Keratinocyte (primary cell): ENCODE data around the gene BRD8. TPM values are rescaled to one million over a fixed set of nuclear protein-coding genes. Genes with fewer than 3 reads are reported as not detected.

Experiments
- DNase-seq: peaks from one replicate; pipeline ENCODE4 v3.0.0-alpha.2; 2011; ENCODE audit warnings: low read depth, missing footprints, low spot score
- FAIRE-seq: peaks from 2 replicates; lab custom pipeline; 2011; peaks lifted over from hg19 to GRCh38; lab: Jason Lieb, UNC
- H2AFZ ChIP-seq: 2 replicates; pipeline ENCODE4 v1.6.0; 2012; ENCODE audit warnings: low read length, control low read depth, inconsistent platforms; ENCODE audit not compliant: control insufficient read depth
- H3K27ac ChIP-seq: 2 replicates; pipeline ENCODE4 v1.5.1; 2011; ENCODE audit warnings: low read length; ENCODE audit not compliant: control insufficient read depth, insufficient read depth
- H3K27me3 ChIP-seq: 3 replicates; pipeline ENCODE4 v1.6.0; 2011; ENCODE audit warnings: low read length; ENCODE audit not compliant: control insufficient read depth, insufficient read depth; ENCODE audit errors: extremely low read depth
- H3K36me3 ChIP-seq, 2 experiments: 2 replicates in 1 of 2; 3 replicates in 1 of 2; pipeline ENCODE4 v1.5.1; 2011; ENCODE audit warnings: low read length in 2 of 2, mild to moderate bottlenecking in 1 of 2; ENCODE audit not compliant: control insufficient read depth in 2 of 2, insufficient read depth in 2 of 2; ENCODE audit errors: extremely low read depth in 1 of 2
- H3K4me1 ChIP-seq: 3 replicates; pipeline ENCODE4 v1.5.1; 2011; ENCODE audit warnings: low read length; ENCODE audit not compliant: control insufficient read depth, insufficient read depth; ENCODE audit errors: extremely low read depth
- H3K4me2 ChIP-seq: 3 replicates; pipeline ENCODE4 v1.6.0; 2011; ENCODE audit warnings: low read depth, low read length; ENCODE audit not compliant: control insufficient read depth, insufficient read depth; ENCODE audit errors: extremely low read depth
- H3K4me3 ChIP-seq, 3 experiments: fragments of 200-600 bp in 1 of 3; sonication (generic) in 1 of 3; 2 replicates in 2 of 3; 3 replicates in 1 of 3; pipeline ENCODE4 v1.5.1; 2011 to 2016; ENCODE audit warnings: low read length in 3 of 3, mild to moderate bottlenecking in 3 of 3, control low read depth in 2 of 3, inconsistent platforms in 1 of 3, low read depth in 1 of 3, mixed read lengths in 1 of 3, mixed run types in 1 of 3, moderate library complexity in 1 of 3; ENCODE audit not compliant: control insufficient read depth in 2 of 3, insufficient read depth in 2 of 3; ENCODE audit errors: extremely low read depth in 1 of 3
- H3K79me2 ChIP-seq: 2 replicates; pipeline ENCODE4 v1.6.0; 2012; ENCODE audit warnings: low read length; ENCODE audit not compliant: control insufficient read depth, insufficient read depth
- H3K9ac ChIP-seq: 3 replicates; pipeline ENCODE4 v1.6.0; 2011; ENCODE audit warnings: low read length; ENCODE audit not compliant: control insufficient read depth, insufficient read depth; ENCODE audit errors: extremely low read depth
- H3K9me1 ChIP-seq: 3 replicates; pipeline ENCODE4 v1.6.0; 2011; ENCODE audit warnings: low read length; ENCODE audit not compliant: control insufficient read depth, insufficient read depth; ENCODE audit errors: extremely low read depth
- H3K9me3 ChIP-seq: 2 replicates; pipeline ENCODE4 v1.5.1; 2012; ENCODE audit warnings: low read depth, low read length; ENCODE audit not compliant: control insufficient read depth
- H4K20me1 ChIP-seq: 3 replicates; pipeline ENCODE4 v1.6.0; 2011; ENCODE audit warnings: low read length; ENCODE audit not compliant: control insufficient read depth, insufficient read depth; ENCODE audit errors: extremely low read depth
- CTCF ChIP-seq, 3 experiments: IDR thresholded peaks in 1 of 3; conservative IDR thresholded peaks in 1 of 3; optimal IDR thresholded peaks in 1 of 3; 2 replicates in 2 of 3; 3 replicates in 1 of 3; pipeline versions ENCODE3 to v1.5.1; 2011; ENCODE audit warnings: low read length in 3 of 3, mild to moderate bottlenecking in 3 of 3, moderate library complexity in 2 of 3, control low read depth in 1 of 3, inconsistent platforms in 1 of 3; ENCODE audit not compliant: insufficient read depth in 2 of 3; ENCODE audit errors: extremely low read depth in 1 of 3
- EZH2 ChIP-seq: IDR thresholded peaks from one replicate; pipeline ENCODE4 v1.6.1; 2012; ENCODE audit warnings: inconsistent platforms, mild to moderate bottlenecking, low read length, moderate library complexity
- dilution Hi-C: fragments of 300-500 bp; cut with MboI; formaldehyde crosslinking; loops from one replicate; pipeline ENCODE4 v1.7.0; 2020; ENCODE audit warnings: low sequenced_read_pairs; ENCODE audit not compliant: extremely low pct_ligation_motif_present
- polyA plus RNA-seq, 5 experiments: library from polyadenylated mRNA; depleted of rRNA in 3 of 5; stranded (reverse) in 3 of 5; stranded (forward) in 1 of 5; unstranded in 1 of 5; fragments of >200 nt; gene quantifications; 1 replicate in 1 of 5; 2 replicates in 3 of 5; 3 replicates in 1 of 5; pipeline versions ENCODE4 v1.2.1 to v1.2.3, GENCODE V29; 2011 to 2012; ENCODE audit warnings: missing spikeins in 2 of 5, low read depth in 1 of 5, low replicate concordance in 1 of 5
- small RNA-seq, 3 experiments: library from RNA; depleted of rRNA; stranded (forward); fragments of <200 nt; gene quantifications; one replicate each; pipeline ENCODE3, GENCODE V24; 2012; ENCODE audit warnings: low read depth in 3 of 3, low replicate concordance in 1 of 3; ENCODE audit not compliant: insufficient read length in 3 of 3

Gene BRD8
- polyA plus RNA-seq, 1 donor (not counting 4 experiments of a cell fraction or from before 2014, with no cell fraction given), result 36.4 TPM

- H3K36me3 ChIP-seq, result no peaks in the 10 kb centered on the region
- no peaks in the 10 kb centered on the region for H3K9me1 ChIP-seq
- DNase-seq, result no peak
- no peaks in the 10 kb centered on the region for H3K9me3 ChIP-seq
- H3K27me3 ChIP-seq, result no peaks in the 10 kb centered on the region
- H3K4me3 ChIP-seq, result no peak overlapping the region
- no peak overlapping the region for H2AFZ ChIP-seq
- H3K9ac ChIP-seq, result no peak overlapping the region
- H3K4me2 ChIP-seq, result no peak overlapping the region
- H3K4me1 ChIP-seq, result peaks cover 6% of the 10 kb centered on the region
- FAIRE-seq, result no peak
- TF ChIP-seq CTCF (optimal IDR thresholded peaks at IDR 0.05 in 1 of 3, IDR thresholded peaks at IDR 0.05 in 1 of 3, conservative IDR thresholded peaks at IDR 0.05 in 1 of 3; ENCODE audit: extremely low read depth in 1 of 3, insufficient read depth in 2 of 3, low read length in 3 of 3) (no peak), EZH2 (no peak)
- dilution Hi-C loops, result no loop called here
- no peaks in the 10 kb centered on the region for H3K79me2 ChIP-seq
- no peaks in the 10 kb centered on the region for H4K20me1 ChIP-seq
- no peak overlapping the region for H3K27ac ChIP-seq
Observed at GRCh38 chr5:138091685-138092084, 86.7 kb downstream of the BRD8 start.

Small RNA genes within 50 kb of the gene (small RNA-seq; reads per million reads assigned to genes)
- 0 to 0.07 (median 0) reads per million in 3 experiments for gene RNU6-460P
- gene RNU6-888P, result 0 to 0.25 (median 0) reads per million in 3 experiments

Other genes with a start within 250 kb of the BRD8 start
- 7.4 to 12.9 TPM (median 9.1 TPM) in 3 replicates for gene FAM13B, start 145.6 kb downstream of the BRD8 start, polyA plus RNA-seq
- gene WNT8A, start 94.6 kb downstream of the BRD8 start, polyA plus RNA-seq, result not detected in 3 replicates
- gene NME5, start 39.2 kb downstream of the BRD8 start, polyA plus RNA-seq, result 0.05 to 0.14 TPM (median 0.13 TPM) in 3 replicates
- gene KIF20A, start 482 bp upstream of the BRD8 start, polyA plus RNA-seq, result 2.3 to 18.5 TPM (median 17.1 TPM) in 3 replicates
- gene CDC23, start 34.7 kb upstream of the BRD8 start, polyA plus RNA-seq, result 26.4 to 40.2 TPM (median 33.2 TPM) in 3 replicates
- gene GFRA3, start 96.0 kb upstream of the BRD8 start, polyA plus RNA-seq, result not detected in 3 replicates
- 1.4 to 4.7 TPM (median 3.1 TPM) in 3 replicates for gene CDC25C, start 153.2 kb upstream of the BRD8 start, polyA plus RNA-seq
- gene FAM53C, start 159.6 kb upstream of the BRD8 start, polyA plus RNA-seq, result 24.6 to 31.5 TPM (median 25.5 TPM) in 3 replicates
- gene KDM3B, start 174.1 kb upstream of the BRD8 start, polyA plus RNA-seq, result 17.2 to 29.1 TPM (median 28.8 TPM) in 3 replicates